HEK293 (cell line): ENCODE results near the gene GRM4.

Source experiments
- KLF7 ChIP-seq: fragments of 450-650 bp; formaldehyde crosslinking; IDR thresholded peaks from 2 replicates; pipeline ENCODE4 v1.5.1; 2016; ENCODE audit warnings: missing biosample characterization, missing genetic modification characterization, borderline replicate concordance
- MYNN ChIP-seq: fragments of 450-650 bp; formaldehyde crosslinking; IDR thresholded peaks from 2 replicates; pipeline ENCODE4 v1.5.1; 2016; ENCODE audit warnings: missing biosample characterization, missing genetic modification characterization, borderline replicate concordance
- SCRT2 ChIP-seq: fragments of 450-650 bp; formaldehyde crosslinking; IDR thresholded peaks from 2 replicates; pipeline ENCODE4 v1.5.1; 2016; ENCODE audit warnings: missing biosample characterization, missing genetic modification characterization
- ZBTB21 ChIP-seq: fragments of 450-650 bp; formaldehyde crosslinking; IDR thresholded peaks from 2 replicates; pipeline ENCODE4 v1.5.1; 2017; ENCODE audit warnings: missing biosample characterization, missing genetic modification characterization
- ZNF335 ChIP-seq: fragments of 450-650 bp; formaldehyde crosslinking; conservative IDR thresholded peaks from 2 replicates; pipeline ENCODE4 v1.5.1; 2016; ENCODE audit warnings: missing biosample characterization, missing genetic modification characterization
- ZNF416 ChIP-seq: fragments of 450-650 bp; formaldehyde crosslinking; IDR thresholded peaks from 2 replicates; pipeline ENCODE4 v1.5.1; 2016; ENCODE audit warnings: missing biosample characterization, missing genetic modification characterization
- ZNF600 ChIP-seq: fragments of 450-650 bp; formaldehyde crosslinking; IDR thresholded peaks from 2 replicates; pipeline ENCODE4 v1.5.1; 2016; ENCODE audit warnings: missing biosample characterization, missing genetic modification characterization
- ZNF664 ChIP-seq: fragments of 450-650 bp; formaldehyde crosslinking; IDR thresholded peaks from 2 replicates; pipeline ENCODE4 v1.5.1; 2016; ENCODE audit warnings: missing biosample characterization, missing genetic modification characterization
- ZSCAN30 ChIP-seq: fragments of 450-650 bp; IDR thresholded peaks from 2 replicates; pipeline ENCODE4 v1.5.1; 2018; ENCODE audit warnings: missing biosample characterization, mild to moderate bottlenecking, missing genetic modification characterization, moderate library complexity
- TF ChIP-seq, protein P1 (sequence below): fragments of 450-650 bp; formaldehyde crosslinking; IDR thresholded peaks from 2 replicates; pipeline ENCODE4 v1.5.1; 2016; ENCODE audit warnings: missing biosample characterization, missing genetic modification characterization
- TF ChIP-seq, protein P2 (sequence below): fragments of 450-650 bp; IDR thresholded peaks from 2 replicates; pipeline ENCODE4 v1.5.1; 2018; ENCODE audit warnings: missing biosample characterization, missing genetic modification characterization
- TF ChIP-seq, protein P3 (sequence below): fragments of 450-650 bp; formaldehyde crosslinking; IDR thresholded peaks from 2 replicates; pipeline ENCODE4 v1.5.1; 2017; ENCODE audit warnings: missing biosample characterization, missing genetic modification characterization

GRCh38 chr6:34095136-34095505 is 50.8 kb downstream of the GRM4 start:
- no peak for TF ChIP-seq ZNF600
- TF ChIP-seq ZNF664 (tag by site-specific recombination) = no peak
- no peak for TF ChIP-seq SCRT2
- TF ChIP-seq ZNF335 (tag by site-specific recombination) = no peak
- TF ChIP-seq, protein P1, sequence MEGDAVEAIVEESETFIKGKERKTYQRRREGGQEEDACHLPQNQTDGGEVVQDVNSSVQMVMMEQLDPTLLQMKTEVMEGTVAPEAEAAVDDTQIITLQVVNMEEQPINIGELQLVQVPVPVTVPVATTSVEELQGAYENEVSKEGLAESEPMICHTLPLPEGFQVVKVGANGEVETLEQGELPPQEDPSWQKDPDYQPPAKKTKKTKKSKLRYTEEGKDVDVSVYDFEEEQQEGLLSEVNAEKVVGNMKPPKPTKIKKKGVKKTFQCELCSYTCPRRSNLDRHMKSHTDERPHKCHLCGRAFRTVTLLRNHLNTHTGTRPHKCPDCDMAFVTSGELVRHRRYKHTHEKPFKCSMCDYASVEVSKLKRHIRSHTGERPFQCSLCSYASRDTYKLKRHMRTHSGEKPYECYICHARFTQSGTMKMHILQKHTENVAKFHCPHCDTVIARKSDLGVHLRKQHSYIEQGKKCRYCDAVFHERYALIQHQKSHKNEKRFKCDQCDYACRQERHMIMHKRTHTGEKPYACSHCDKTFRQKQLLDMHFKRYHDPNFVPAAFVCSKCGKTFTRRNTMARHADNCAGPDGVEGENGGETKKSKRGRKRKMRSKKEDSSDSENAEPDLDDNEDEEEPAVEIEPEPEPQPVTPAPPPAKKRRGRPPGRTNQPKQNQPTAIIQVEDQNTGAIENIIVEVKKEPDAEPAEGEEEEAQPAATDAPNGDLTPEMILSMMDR (tag by site-specific recombination) = no peak
- TF ChIP-seq, protein P2, sequence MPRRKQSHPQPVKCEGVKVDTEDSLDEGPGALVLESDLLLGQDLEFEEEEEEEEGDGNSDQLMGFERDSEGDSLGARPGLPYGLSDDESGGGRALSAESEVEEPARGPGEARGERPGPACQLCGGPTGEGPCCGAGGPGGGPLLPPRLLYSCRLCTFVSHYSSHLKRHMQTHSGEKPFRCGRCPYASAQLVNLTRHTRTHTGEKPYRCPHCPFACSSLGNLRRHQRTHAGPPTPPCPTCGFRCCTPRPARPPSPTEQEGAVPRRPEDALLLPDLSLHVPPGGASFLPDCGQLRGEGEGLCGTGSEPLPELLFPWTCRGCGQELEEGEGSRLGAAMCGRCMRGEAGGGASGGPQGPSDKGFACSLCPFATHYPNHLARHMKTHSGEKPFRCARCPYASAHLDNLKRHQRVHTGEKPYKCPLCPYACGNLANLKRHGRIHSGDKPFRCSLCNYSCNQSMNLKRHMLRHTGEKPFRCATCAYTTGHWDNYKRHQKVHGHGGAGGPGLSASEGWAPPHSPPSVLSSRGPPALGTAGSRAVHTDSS (tag by site-specific recombination) = no peak
- TF ChIP-seq, protein P3, sequence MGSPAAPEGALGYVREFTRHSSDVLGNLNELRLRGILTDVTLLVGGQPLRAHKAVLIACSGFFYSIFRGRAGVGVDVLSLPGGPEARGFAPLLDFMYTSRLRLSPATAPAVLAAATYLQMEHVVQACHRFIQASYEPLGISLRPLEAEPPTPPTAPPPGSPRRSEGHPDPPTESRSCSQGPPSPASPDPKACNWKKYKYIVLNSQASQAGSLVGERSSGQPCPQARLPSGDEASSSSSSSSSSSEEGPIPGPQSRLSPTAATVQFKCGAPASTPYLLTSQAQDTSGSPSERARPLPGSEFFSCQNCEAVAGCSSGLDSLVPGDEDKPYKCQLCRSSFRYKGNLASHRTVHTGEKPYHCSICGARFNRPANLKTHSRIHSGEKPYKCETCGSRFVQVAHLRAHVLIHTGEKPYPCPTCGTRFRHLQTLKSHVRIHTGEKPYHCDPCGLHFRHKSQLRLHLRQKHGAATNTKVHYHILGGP (tag by site-specific recombination) = no peak
- no peak for TF ChIP-seq ZSCAN30 (tag by site-specific recombination)
- no peak for TF ChIP-seq ZBTB21 (tag by site-specific recombination)
- TF ChIP-seq MYNN (tag by site-specific recombination) = no peak
- TF ChIP-seq KLF7 (tag by site-specific recombination) = no peak
- no peak for TF ChIP-seq ZNF416 (tag by site-specific recombination)
